Right lobe of liver (tissue), 4 donors: ENCODE data around the gene ADSS1.

Experiments used
- CTCF ChIP-seq, 4 donors: fragments of 200-600 bp in 3 of 4; fragments of 450-650 bp in 1 of 4; IDR thresholded peaks; one replicate each; pipeline versions ENCODE4 v1.5.1 to v1.8.0; 2016 to 2022; ENCODE audit warnings: antibody characterized with exemption in 4 of 4, mild to moderate bottlenecking in 2 of 4
- POLR2A ChIP-seq: fragments of 450-650 bp; IDR thresholded peaks from one replicate; pipeline ENCODE4 v1.6.1; 2017; ENCODE audit warnings: antibody characterized with exemption, mild to moderate bottlenecking
- donor health status: DM: no; HTN: no; CAD: no.
- donor health status: DM: no; HTN: no; CAD: no.
- donor health status: DM: no; HTN: yes; CAD: no.

GRCh38 chr14:104685216-104685997, 38.6 kb upstream of the ADSS1 start:
- TF ChIP-seq CTCF (IDR thresholded peaks at IDR 0.05) (no peak), POLR2A (no peak)
